Ovary (tissue), 9 donors: Measurements from ENCODE around the gene POLD2. TPM values are rescaled to one million over a fixed set of nuclear protein-coding genes. Genes with fewer than 3 reads are reported as not detected.

Experiments
- DNase-seq, 5 donors: peaks; one replicate each; pipeline ENCODE4 v3.0.0-alpha.2; 2019 to 2020
- H3K27ac ChIP-seq, 2 donors: fragments of 200-600 bp; one replicate each; pipeline versions ENCODE4 v1.5.1 to v1.8.0; 2019 to 2022
- H3K27me3 ChIP-seq: fragments of 200-600 bp; one replicate; pipeline ENCODE4 v1.8.0; 2022
- H3K36me3 ChIP-seq: fragments of 200-600 bp; sonication (generic); one replicate; pipeline ENCODE4 v1.5.1; 2019
- H3K4me1 ChIP-seq: one replicate; pipeline ENCODE4 v1.8.1; 2013; ENCODE audit warnings: mild to moderate bottlenecking, moderate library complexity; ENCODE audit not compliant: insufficient read depth
- H3K4me3 ChIP-seq: fragments of 200-600 bp; sonication (generic); one replicate; pipeline ENCODE4 v1.5.1; 2017
- H3K9me3 ChIP-seq, 2 donors: fragments of 200-600 bp in 1 of 2; sonication (generic) in 1 of 2; one replicate each; pipeline versions ENCODE4 v1.5.1 to v1.8.1; 2013 to 2019; ENCODE audit warnings: mild to moderate bottlenecking in 1 of 2, moderate library complexity in 1 of 2
- CTCF ChIP-seq, 3 donors: fragments of 450-650 bp in 2 of 3; fragments of 200-600 bp in 1 of 3; IDR thresholded peaks; one replicate each; pipeline versions ENCODE4 v1.5.1 to v1.8.0; 2016 to 2022; ENCODE audit warnings: antibody characterized with exemption in 3 of 3, mild to moderate bottlenecking in 1 of 3
- EP300 ChIP-seq: sonication (generic); formaldehyde crosslinking; IDR thresholded peaks from one replicate; pipeline ENCODE4 v1.6.1; 2017; ENCODE audit warnings: antibody characterized with exemption
- POLR2A ChIP-seq: fragments of 450-650 bp; IDR thresholded peaks from one replicate; pipeline ENCODE4 v1.6.1; 2017; ENCODE audit warnings: antibody characterized with exemption, mild to moderate bottlenecking, moderate library complexity
- WGBS, 3 donors: extraction: QIAGEN DNeasy Blood & Tissue Kit in 1 of 3; methylation state at CpG; one replicate each; pipeline versions ENCODE4 v1.1.5 to v1.1.7; 2013 to 2017; 5-methylcytosine and 5-hydroxymethylcytosine counted together
- intact Hi-C, 4 donors: fragments of 100-400 bp; cut with DNase I; formaldehyde crosslinking; loops; one replicate each; pipeline versions ENCODE4 v1.11.0 to v1.15.1; 2022 to 2023
- polyA plus RNA-seq, 2 donors: library from polyadenylated mRNA; stranded (reverse); fragments of 200-250 nt in 1 of 2; fragments of 350-450 nt in 1 of 2; fragmentation: Illumina TruSeq in 1 of 2; extraction: RNeasy Lipid Tissue Mini Kit (QIAGEN cat#74804) in 1 of 2; gene quantifications; one replicate each; pipeline ENCODE4 v1.2.3, GENCODE V29; 2013 to 2014
- total RNA-seq, 7 donors: library from RNA; depleted of rRNA in 2 of 7; stranded (reverse); fragments of >200 nt in 2 of 7; fragmentation: NEBNext Ultra II Directional in 3 of 7; extraction: Animal tissue kit (Norgen Biotek cat#: 25700) in 3 of 7; gene quantifications; one replicate each; pipeline versions ENCODE4 v1.1.0 to v1.2.4, GENCODE V29; 2016 to 2023
- donor health status: DM: no; HTN: no; CAD: no; lungs with moderate emphysema.
- donor health status: DM: no; HTN: no; CAD: no.
- donor health status: Bipolar disorder and iron deficiency.
- donor health status: DM: yes; HTN: yes; CAD: no.
- donor health status: DM: no; HTN: no; CAD: no.
- donor health status: DM: yes; HTN: yes; CAD: no.

POLD2 gene
- total and polyA plus RNA-seq, 9 donors, result 35.3 to 118 (median 73.5) TPM

GRCh38 chr7:44108768-44109750 lies 14.3 kb downstream of the POLD2 start:
- WGBS, 3 donors, result 77% methylated on average over 21 of the region's 21 CpGs
- no peak for DNase-seq
- Histone ChIP-seq H3K4me3 (no peak overlapping the region), H3K4me1 (peaks cover 16% of the 10 kb centered on the region), H3K9me3 (no peaks in the 10 kb centered on the region), H3K36me3 (no peaks in the 10 kb centered on the region), H3K27ac (no peak overlapping the region), H3K27me3 (no peaks in the 10 kb centered on the region)
- intact Hi-C loops, result loop anchor here in 1 of 4 donors (5.0 kb wide), 1 partner anchor 37 kb away; no protein-coding TSS in a partner anchor
- TF ChIP-seq POLR2A, result no peak
- no peak for TF ChIP-seq CTCF (IDR thresholded peaks at IDR 0.05)
- TF ChIP-seq EP300, result no peak

- TF ChIP-seq EP300 (no peak), POLR2A (no peak), CTCF (IDR thresholded peaks at IDR 0.05) (no peak)
- H3K36me3 ChIP-seq, result no peaks in the 10 kb centered on the region
- intact Hi-C loops, result loop anchor here in 1 of 4 donors (5.0 kb wide), 1 partner anchor 36 kb away; no protein-coding TSS in a partner anchor
- H3K27ac ChIP-seq, result peak overlapping the region; percentile 52 to 89
- no peak for DNase-seq
- 80 to 82% (median 80%) methylated on average over 21 of the region's 21 CpGs for WGBS, 3 donors
- H3K4me1 ChIP-seq, result peaks cover 16% of the 10 kb centered on the region
- H3K9me3 ChIP-seq, result no peaks in the 10 kb centered on the region
- H3K4me3 ChIP-seq, result no peak overlapping the region
- no peaks in the 10 kb centered on the region for H3K27me3 ChIP-seq
These were observed 15.2 kb downstream of the POLD2 start for GRCh38 chr7:44107961-44108767.

- 66 to 70% (median 67%) methylated on average over 16 to 18 of the region's 18 CpGs for WGBS, 3 donors
- Histone ChIP-seq H3K27me3 (no peaks in the 10 kb centered on the region), H3K36me3 (no peaks in the 10 kb centered on the region), H3K4me1 (peaks cover 16% of the 10 kb centered on the region), H3K9me3 (no peaks in the 10 kb centered on the region), H3K4me3 (no peak overlapping the region), H3K27ac (peak overlapping the region; percentile 52 to 89)
- intact Hi-C loops, result loop anchor here in 1 of 4 donors (5.0 kb wide), 1 partner anchor 35 kb away; no protein-coding TSS in a partner anchor
- DNase-seq, result no peak
- no peak for TF ChIP-seq CTCF (IDR thresholded peaks at IDR 0.05)
- no peak for TF ChIP-seq POLR2A
- TF ChIP-seq EP300, result no peak
These were observed 16.0 kb downstream of the POLD2 start for GRCh38 chr7:44107116-44107960.
